22Rv1 (cell line): ENCODE data around the gene DENND6B.

Experiments
- ZFX ChIP-seq: fragments of 450-650 bp; IDR thresholded peaks from 2 replicates; pipeline ENCODE4 v1.6.1; 2017; ENCODE audit warnings: antibody characterized with exemption, borderline replicate concordance
- TF ChIP-seq, protein P1 (sequence below): fragments of 450-650 bp; IDR thresholded peaks from 2 replicates; pipeline ENCODE4 v1.5.1; 2017; ENCODE audit warnings: mild to moderate bottlenecking

DNA sequence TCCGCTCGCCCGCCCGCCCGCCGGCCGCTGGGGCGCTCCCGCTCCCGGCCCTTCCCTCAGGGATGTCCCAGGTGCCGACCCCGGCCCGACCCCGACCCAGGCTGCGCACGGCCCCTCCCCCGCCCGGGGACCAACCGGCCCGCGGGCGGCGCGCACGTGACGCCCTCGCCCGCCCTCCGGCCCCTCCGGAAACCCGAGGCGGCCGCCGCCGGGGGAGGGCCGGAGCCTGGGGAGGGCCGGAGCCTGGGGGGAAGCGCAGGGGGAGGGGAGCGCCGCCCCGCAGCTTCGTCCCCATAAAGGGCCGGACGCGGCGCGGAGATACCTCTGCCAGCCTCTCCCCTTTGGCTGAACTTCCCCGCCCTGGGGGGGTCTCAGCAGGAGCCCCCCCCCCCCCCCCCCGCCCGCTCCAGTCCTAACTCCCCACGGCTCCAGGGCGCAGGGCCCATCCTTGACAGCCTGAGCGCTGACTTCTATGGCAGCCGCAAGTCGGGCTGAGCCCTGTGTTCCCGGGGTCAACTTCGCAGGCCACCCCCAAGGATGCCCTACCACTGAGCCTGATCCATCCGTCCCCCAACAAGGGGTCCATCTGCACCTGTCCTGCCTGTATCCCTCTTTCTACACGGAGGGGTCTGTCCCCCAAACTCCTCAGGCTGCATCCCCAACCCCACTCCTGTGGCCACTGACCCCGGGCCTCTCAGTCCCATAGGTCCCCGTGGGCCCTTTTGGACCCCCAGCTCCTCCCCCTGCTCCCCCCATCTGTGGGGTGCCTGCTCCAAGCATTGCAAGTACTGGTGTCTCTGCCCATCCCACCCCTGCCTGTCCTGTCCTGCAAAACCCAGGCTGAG, 65.0 kb downstream of the DENND6B start, which contains the start of gene MAPK12:
- TF ChIP-seq, protein P1, sequence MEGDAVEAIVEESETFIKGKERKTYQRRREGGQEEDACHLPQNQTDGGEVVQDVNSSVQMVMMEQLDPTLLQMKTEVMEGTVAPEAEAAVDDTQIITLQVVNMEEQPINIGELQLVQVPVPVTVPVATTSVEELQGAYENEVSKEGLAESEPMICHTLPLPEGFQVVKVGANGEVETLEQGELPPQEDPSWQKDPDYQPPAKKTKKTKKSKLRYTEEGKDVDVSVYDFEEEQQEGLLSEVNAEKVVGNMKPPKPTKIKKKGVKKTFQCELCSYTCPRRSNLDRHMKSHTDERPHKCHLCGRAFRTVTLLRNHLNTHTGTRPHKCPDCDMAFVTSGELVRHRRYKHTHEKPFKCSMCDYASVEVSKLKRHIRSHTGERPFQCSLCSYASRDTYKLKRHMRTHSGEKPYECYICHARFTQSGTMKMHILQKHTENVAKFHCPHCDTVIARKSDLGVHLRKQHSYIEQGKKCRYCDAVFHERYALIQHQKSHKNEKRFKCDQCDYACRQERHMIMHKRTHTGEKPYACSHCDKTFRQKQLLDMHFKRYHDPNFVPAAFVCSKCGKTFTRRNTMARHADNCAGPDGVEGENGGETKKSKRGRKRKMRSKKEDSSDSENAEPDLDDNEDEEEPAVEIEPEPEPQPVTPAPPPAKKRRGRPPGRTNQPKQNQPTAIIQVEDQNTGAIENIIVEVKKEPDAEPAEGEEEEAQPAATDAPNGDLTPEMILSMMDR = no peak
- no peak for TF ChIP-seq ZFX
